H1 (cell line): ENCODE data around the gene MCC.

Experiments
- CTCF ChIP-seq, 3 experiments: IDR thresholded peaks; 1 replicate in 2 of 3; 2 replicates in 1 of 3; pipeline versions ENCODE4 v1.5.1 to v1.6.1; 2011; ENCODE audit warnings: low read length in 3 of 3, mild to moderate bottlenecking in 3 of 3, inconsistent platforms in 2 of 3, low read depth in 1 of 3, moderate library complexity in 1 of 3; ENCODE audit not compliant: insufficient read depth in 1 of 3; ENCODE audit errors: control extremely low read depth in 1 of 3
- TAF1 ChIP-seq: IDR thresholded peaks from 2 replicates; pipeline ENCODE4 v1.6.1; 2011; ENCODE audit warnings: mild to moderate bottlenecking, low read depth, low read length

GRCh38 chr5:113249206-113249605, 239.0 kb downstream of the MCC start:
- TF ChIP-seq CTCF (IDR thresholded peaks at IDR 0.05; ENCODE audit: control extremely low read depth in 1 of 3, insufficient read depth in 1 of 3, low read depth in 1 of 3, low read length in 3 of 3) (no peak), TAF1 (no peak)
